OCI-M1 (cell line): ENCODE results near the gene CGB8.
A peak's percentile ranks its signal among the peaks of the same experiment; 100 is the strongest.
"Not testable (repeated sequence)": the region's sequence is repeated elsewhere in the genome, so short reads cannot be mapped to it uniquely, and the experiment has no call there.

Experiments
- DNase-seq: peaks from one replicate; lab custom pipeline; 2025; lab: John Stamatoyannopoulos, UW

The CGB8 gene

DNA sequence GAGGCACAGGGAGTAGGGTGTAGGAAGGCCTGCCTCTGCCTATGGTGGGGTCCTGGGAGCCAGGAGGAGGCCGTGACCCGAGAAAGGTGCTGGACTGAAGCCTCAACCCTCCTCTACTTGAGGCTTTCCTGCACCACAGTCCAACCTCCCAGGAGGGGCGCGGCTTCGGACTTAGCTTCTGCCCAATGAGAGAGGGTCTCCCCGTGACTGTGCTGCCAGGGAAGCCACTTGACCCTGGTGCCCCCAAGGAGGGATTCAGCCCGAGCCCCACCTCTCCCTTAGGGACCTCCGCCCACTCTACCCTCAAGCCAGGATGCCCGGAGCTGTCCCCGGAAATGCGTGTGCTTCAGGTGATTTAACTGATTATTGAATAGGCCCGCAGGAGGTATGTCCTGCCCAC, at the start of gene CGB8:
Gene CGB8 (minus strand): TSS at position 101 of the 400 bp plus-strand sequence. CDS start 372 bp downstream, outside the sequence.
- not testable (repeated sequence) for DNase-seq

DNA sequence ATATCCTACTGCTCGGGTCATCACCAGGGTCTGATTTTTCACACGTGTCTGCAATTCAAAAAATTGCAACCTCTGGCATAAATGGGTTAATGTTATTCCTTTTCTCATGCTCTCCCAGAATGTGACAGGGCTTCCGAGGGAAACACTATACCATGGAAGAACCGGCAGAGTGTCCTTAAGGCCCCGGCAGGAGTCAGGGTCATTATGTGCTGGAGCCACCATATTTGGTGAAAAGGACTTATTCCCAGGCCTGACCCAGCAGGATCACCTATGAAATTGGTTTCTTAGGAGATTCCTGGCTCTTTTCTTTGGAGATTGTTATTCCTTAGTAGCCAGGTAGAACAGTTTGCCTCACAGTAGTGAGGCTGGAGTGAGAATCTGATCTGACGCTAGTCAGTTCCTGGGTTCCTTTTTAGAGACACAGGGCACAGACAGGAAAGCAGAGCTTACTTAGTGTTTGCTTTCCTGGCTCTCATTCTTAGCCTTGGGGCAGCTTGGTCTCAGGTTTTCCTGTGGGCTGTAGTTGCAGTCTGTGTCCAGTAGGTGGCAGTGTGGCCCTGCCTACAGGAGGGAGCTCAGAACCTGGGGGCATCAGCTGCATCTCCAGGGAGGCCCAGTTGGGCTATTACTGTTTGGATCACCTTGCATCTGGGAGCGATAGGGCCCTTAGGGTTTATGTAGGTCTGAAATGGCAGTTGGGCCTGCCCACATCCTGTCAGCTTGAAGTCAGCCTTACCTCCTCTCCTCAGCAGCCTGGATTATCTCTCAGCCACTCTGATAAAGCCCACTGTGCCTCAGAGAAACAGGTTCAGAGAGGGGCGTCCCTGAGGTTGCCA, 48.8 kb upstream of the CGB8 start:
- DNase-seq = peak; percentile 91

DNA sequence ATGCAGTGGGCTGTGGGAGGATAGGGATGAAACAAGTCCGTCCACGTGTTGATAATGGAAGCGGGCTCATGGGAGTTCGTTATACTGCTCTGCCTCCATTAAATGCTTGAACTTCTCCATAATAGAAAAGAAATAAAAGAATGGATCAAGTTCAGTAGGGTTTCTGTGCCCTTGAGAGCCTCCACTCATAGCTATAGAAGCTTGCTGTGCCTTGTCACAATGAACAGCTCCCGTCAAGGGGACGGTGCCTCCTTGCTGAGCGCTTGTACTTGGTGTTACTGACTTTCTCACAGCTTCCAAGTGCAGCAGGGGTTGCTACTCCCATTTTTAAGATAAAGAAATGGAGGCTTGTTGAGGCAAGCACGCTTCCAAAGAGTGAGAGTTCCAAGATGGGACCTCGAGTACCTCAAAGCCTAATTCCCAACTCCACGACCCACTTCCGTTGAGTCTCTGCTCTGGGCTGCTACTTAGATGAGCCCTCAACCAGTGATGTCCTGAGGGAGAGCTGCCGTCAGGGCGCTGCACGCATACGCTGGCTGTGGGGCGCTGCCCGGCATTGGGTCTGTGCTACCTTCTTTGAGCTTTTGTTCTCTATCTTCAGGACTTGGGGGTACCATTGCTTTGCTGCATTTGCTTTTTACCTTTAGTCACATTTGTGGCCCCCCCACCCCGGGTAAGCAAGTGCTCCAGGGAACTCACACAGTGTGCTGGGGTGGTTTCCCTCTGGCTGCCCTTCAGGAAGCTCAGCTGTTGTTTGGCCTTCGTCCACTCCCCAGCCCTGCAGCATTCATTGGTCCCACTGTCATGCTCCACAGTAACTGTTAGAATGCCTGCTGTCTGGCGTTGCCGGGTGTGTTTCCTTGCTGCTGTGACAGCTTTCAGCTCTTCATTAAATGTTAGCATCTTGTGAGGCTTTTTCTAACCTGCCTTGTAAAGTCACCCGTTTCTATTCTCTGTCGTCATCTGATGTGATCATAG, 45.9 kb upstream of the CGB8 start:
- no peak for DNase-seq

DNA sequence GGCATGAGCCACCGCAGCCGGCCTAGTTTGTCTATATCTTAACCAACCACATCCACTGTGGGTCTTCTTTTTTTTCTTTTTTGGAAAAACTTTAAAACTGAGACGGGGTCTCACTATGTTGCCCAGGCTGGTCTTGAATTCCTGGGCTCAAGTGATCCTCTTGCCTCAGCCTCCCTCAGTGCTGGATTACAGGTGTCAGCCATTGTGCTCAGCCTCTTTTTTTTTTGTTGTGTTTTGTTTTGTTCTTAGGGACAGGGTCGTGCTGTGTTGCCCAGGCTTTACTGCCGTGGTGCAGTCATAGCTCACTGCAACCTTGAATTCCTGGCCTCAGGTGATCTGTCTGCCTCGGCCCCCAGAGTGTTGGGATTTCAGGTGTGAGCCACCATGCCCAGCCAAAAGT, 43.8 kb upstream of the CGB8 start:
- no peak for DNase-seq

DNA sequence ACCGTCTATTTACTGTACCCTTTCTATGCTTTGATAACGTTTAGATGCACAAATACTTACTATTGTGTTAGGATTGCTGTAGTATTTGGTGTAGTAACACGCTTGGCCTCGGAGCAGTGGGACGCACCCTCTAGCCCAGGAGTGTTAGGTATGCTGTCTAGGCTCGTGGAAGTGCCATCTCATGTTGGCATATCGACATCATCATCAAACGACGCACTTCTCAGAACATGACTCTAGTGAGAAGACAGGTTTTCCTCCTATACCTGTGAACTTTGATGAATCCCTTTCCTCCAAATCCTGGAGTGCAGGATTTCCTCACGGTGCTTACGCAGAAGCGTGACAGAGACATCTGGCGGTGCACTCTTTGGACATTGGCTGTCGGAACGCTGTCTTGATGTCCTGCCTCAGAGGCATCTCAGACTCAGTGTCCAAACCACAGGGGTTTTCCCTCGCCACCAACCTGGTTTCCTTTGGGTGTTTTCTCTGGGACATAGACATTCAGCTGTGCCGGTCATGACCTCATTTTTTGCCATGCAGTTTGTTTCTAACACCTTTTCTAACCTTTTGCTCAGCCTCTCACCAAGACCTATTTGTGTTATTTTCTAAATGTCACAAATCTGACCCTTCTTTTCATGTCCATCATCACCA, 42.6 kb upstream of the CGB8 start:
- no peak for DNase-seq

DNA sequence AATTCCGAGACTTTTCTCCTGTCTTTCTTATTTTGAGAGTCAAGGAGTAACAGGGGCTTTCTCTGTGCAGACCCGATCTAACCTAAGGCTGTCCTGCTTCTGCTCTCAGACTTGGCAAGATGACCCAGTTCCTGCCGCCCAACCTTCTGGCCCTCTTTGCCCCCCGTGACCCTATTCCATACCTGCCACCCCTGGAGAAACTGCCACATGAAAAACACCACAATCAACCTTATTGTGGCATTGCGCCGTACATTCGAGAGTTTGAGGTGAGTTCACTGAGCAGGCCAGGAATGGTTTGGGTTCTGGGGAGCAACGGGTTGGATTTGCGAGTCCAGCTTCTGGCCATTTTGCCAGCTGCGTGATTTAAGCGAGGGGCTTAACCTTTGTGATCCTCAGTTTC, 37.4 kb upstream of the CGB8 start:
- DNase-seq = no peak

DNA sequence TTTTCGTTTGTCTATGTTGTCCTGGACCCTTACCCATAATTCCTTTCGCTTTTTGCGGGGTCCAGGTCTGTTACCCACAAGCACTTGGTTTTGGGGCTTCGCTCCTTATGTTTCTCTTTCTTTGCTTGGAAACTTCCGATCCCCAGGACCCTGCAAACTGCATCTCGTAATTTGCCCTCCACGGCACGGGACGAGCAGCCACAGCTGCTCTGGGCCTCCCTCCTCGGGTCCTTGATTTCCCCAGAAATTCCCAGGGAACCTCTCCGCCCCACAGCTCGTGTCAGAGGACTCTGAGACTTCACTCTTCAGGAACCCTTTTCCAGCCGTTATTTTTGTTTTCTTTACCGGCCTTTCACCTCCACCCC, 36.9 kb upstream of the CGB8 start:
- no peak for DNase-seq

DNA sequence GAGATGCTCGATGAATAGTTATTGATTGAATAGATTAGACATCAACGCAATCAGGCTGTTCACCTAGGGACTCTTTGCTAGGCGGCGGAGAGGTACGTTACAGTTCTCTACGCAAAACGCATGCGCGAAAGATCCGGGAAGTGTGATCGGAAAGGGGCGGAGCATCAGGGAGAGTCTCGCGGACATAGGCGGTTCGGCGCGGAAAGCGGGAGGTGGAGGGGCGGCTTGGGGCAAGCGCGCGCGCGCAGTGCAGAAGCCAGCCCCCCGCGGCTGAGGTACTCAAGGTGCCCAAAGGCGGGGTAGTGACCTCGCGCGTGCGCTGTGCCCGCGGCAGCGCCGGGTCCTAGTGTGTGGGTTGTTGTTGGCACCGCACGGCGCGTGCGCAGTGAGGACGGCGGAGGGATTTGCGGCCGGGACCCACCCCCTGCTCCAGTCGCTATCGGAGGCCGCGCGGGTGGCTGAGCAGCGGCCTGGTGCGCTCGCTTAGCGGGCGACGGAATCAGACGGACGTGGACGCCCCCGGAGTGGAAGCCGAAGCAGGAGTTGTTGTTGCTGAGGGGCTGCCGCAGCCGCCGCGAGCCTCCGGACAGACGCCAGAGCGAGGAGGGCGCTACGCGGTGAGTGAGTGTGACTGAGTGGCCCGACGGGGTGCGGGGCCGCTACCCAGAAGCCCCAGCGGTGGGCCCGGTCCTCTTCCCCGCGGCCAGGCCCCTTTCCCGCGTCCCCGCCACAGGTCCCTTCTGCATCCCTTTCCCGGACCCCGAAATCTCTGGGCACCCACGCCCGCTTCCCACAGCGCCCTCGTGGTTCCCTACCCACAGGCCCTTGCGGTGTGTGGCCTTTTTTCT, 36.3 kb upstream of the CGB8 start, which contains the start of gene SNRNP70:
Gene SNRNP70 (plus strand): TSS at position 432 of the 848 bp plus-strand sequence. CDS start 964 bp downstream, outside the sequence.
- peak; percentile 100 for DNase-seq

DNA sequence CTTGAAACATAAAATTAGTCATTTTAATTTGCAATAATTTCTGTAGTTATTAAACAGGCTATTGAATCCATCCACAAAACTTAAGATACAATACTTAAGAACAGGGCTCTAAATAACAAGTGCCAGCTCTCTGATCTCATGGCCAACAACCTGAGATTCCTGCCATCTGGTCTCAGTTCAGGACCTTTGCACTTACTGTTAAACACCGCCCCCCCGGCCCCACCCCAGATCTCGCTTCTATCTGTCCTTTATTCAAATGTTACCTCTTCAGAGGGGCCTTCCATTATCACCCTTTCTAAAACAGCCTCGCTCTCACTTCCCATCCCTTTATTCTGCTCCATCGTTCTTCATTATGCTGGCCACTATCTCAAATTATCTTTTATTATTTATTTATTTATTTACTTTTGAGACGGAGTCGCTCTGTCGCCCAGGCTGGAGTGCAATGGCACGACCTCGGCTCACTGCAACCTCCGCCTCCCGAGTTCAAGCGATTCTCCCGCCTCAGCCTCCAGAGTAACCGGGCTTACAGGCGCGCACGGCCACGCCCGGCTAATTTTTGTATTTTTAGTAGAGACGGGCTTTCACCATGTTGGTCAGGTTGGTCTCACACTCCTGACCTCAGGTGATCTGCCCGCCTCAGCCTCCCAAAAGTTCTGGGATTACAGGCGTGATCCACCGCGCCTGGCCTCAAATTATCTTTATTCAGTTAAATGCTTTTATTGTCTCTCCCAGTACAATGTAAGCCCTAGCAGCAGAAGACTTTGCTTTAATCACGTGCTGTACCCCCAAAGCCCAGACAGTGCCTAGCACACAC, 35.5 kb upstream of the CGB8 start:
- DNase-seq = no peak

DNA sequence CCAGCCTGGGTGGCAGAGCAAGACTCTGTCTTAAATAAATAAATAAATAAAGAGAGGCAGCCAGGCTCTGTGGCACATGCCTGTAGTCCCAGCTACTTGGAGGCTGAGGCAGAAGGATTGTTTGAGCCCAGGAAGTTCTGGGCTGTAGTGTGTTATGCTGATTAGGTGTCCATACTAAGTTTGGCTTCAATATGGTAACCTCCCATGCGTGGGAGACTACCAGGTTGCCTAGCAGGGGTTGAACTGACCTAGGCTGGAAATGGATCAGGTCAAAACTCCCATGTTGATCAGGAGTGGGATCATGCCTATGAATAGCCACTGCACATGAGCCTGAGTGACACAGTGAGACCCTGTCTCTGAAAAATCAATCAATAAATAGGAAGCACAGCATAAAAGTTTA, 32.4 kb upstream of the CGB8 start:
- DNase-seq = peak; percentile 42

DNA sequence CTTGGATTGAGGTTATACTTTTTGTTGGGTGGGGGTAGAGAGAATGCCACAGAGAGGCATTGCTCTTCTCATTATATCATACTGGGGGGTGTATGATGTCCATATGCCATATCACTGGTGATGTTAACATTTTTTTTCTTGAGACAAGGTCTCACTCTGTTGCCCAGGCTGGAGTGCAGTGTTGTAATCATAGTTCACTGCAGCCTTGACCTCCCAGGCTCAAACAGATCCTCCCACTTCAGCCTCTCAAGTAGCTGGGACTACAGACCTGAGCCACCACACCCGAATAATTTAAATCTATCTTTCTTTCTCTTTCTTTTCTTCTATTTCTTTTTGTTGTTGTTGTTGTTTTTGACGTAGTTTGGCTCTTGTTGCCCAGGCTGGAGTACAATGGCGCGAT, 31.5 kb upstream of the CGB8 start:
- DNase-seq = no peak

DNA sequence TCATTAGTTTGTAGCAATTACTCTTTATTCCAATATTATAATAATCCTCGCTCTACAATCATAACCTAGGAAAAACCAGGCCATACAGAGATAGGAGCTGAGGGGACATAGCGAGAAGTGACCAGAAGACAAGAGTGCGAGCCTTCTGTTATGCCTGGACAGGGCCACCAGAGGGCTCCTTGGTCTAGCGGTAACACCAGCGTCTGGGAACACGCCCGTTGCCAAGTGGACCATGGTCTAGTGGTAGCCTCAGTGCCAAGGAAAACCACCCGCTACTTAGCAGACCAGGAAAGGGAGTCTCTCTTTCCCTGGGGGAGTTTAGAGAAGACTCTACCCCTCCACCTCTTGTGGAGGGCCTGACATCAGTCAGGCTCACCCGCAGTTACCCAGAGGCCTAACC, 26.0 kb upstream of the CGB8 start:
- peak; percentile 71 for DNase-seq

DNA sequence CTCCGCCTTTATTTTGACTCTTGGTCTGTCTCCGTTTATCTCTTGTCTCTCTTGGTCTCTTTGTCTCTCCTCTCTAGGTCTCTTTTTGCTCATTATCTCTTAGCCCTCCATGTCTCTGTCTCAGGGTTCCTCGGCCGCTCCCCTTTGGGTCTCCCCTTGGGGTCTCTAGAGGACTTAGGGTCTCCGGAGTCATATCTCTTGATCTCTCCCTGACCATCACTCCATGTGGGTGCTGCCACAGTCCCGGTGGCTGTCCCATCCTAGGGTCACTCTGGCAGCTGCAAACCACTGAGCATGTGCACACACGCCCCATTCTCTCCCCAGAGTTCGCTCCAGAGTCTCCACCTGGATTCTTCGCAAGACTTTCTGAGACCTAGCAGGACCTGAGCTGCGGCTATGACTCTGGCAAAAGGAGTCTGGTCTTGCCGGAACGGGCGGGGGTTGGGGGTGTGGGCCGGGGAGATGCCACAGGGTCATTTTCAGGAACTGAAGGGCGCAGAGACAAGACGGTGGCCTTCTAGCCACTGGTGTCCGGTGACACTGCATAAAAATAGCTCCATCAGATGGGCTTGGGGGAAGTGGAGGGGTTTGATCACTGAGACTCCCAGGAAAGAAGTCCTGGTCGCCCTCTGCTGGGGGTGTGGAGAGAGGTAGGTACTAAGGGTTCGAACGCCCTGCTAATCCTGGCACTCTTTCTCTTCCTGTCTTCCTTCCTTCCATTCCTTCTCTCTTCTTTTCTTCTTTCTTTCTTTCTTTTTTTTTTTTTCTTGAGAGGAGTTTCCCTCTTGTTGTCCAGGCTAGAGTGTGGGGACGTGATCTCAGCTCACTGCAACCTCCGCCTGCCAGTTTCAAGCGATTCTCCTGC, 24.8 kb upstream of the CGB8 start:
- peak; percentile 96 for DNase-seq

DNA sequence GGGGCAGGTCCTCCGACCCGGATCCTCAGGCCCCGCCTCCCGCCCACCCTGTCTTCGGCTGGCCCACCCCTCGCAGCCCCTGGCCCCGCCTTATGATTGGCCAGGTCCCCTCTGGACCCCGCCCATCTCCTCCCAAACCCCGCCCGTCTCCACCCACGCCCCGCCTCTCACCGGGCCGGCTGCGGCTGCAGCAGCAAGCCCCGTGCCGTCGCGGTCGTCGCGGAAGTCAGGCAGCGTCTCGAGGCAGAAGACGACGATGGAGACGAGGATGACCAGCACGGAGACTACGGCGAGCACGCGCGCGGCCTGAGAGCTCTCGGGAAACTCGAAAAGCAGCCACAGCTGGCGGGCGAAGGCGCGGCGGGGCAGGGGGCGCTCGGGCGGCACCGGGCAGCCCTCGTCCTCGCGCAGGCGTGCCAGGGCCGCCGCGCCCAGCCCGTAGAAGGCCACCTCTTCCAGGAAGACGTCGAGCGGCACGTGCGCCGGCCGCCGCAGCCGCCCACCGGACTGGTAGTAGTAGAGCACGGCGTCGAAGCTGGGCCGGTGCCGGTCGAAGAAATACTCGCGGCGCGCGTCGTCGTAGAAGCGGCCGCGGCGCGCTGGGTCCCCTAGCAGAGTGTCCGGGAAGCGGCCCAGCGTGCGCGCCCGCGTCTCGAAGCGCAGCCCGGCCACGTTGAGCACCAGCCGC, 23.1 kb upstream of the CGB8 start:
- no peak for DNase-seq

DNA sequence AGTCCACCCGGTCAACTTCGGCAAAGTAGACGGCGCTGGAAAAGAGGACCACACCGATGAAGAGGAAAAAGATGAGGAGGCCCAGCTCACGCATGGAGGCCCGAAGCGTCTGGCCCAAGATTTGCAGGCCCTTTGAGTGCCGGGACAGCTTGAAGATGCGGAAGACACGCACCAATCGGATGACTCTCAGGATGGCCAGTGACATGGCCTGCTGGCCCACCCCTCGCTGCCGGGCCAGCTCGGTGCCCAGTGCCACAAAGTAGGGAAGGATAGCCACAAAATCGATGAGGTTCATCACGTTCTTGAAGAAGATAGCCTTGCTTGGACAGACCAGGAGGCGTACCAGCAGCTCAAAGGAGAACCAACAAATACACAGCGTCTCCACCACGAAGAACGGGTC, 21.5 kb upstream of the CGB8 start:
- DNase-seq = no peak

DNA sequence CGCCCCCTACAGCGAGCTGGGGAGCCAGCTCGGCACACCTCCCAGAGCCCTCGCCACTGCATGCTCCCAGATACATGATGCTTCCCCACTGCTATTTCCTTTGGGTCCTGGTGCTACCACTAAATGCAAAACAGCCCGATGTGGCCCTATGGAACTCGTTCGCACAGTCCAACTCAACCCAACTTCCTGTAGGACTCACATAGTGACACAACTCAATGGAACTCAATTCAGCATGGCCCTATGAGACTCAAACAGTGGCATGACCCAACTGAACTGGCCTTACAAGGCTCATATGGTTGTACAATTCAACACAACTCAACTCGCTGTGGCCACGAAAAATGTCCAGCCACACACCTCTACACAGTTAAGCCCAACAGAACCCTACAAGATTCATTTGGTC, 20.1 kb upstream of the CGB8 start:
- DNase-seq = no peak

DNA sequence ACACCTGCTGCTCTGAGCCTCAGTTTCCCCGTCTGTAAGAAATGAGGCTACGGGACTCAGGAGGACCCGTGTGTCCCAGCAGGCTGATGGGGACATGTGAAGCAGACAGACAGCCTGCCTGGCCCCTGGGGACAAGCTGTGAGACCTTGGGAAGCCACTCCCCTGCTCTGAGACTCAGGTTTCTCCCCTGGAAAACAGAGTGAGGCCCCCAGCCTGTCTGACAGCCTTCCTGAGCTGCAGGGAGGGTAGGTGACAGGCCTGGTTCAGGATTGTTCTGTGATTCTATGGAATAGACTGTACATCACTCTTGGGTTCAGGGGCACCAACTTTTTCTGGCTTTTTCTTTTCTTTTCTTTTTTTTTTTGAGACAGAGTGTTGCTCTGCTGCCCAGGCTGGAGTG, 18.6 kb upstream of the CGB8 start:
- DNase-seq = no peak

DNA sequence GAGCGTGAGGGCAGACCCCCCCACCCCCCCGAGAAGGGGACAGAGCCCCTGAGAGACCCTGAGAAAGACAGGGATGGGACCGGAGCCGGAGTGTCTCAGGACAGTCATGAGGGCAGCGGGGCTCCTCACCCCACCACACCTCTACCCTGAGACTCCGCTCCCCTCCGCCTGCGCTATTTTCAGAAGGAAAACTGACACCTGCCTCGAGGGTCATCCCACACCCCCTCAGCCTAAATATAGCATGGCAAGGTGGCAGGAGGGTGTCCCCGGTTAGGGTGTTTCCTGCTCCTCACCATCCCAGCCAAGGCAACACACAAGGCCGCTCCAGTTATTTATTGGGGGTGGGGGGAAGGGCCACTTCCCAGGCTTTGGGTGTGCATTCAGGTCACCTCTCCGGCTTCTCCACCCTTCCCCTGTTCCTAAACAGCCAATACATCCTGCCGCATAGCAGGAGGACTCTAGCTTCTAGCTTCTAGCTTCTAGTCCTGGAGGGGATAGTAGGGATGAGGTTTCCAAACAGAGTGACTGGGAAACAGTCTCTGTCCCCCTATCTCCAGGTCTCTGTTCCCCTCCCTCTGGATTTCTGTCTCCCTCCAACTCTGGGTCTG, 17.1 kb upstream of the CGB8 start:
- DNase-seq = no peak
